Activated naive CD8-positive, alpha-beta T cell (primary cell): ENCODE measurements around the gene NHERF1.

Source experiments
- H3K27ac Mint-ChIP-seq: one replicate; pipeline ENCODE4 v1.8.0; 2021; ENCODE audit warnings: mixed read lengths
- H3K27me3 Mint-ChIP-seq: one replicate; pipeline ENCODE4 v1.8.0; 2021; ENCODE audit warnings: mixed read lengths
- H3K36me3 Mint-ChIP-seq: one replicate; pipeline ENCODE4 v1.8.0; 2021; ENCODE audit warnings: mixed read lengths
- H3K4me1 Mint-ChIP-seq: one replicate; pipeline ENCODE4 v1.8.0; 2021; ENCODE audit warnings: low read depth, mixed read lengths
- H3K4me3 Mint-ChIP-seq: one replicate; pipeline ENCODE4 v1.8.0; 2021; ENCODE audit warnings: mild to moderate bottlenecking, mixed read lengths
- H3K9me3 Mint-ChIP-seq: one replicate; pipeline ENCODE4 v1.8.0; 2021; ENCODE audit warnings: low read depth, mixed read lengths

The NHERF1 gene

DNA sequence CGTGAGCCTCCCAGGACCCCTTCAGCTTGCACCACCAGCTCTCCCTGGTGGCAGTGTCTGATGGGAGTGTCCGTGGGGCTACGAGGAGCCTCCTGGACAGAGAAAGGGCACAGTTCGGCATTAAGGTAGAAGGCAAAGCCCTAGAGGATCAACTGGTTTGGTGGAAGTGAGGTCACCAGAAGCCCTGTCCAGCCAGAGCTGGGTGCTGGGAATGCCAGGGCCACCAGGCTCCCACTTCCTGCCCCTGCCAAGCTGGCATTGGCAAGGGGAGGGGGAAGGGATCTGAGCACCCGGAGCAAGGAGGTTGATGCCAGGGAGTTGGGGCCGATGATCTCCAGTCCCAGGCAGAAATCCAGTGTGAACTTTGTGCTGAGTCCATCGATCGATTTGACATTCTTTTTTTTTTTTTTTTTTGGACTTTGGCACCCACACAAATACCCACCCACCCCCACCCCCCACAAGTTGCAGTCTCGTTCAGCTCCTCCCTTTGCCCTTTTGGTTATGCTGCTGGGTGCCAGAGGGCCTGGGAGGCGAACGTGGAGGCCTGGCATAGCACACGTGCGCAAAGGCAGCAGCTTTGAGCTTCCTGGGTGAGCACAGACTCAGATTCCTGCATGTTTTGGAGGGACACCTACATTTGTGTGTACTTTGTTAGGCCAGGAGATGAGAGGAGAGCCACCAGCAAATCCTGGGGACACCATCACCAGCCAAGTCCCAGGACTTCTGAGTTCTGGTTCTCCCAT, 2.1 kb downstream of the NHERF1 start:
- peak overlapping the region; percentile 94 for H3K27ac Mint-ChIP-seq

GRCh38 chr17:74752415-74752814, 4.0 kb downstream of the NHERF1 start:
- H3K27me3 Mint-ChIP-seq: no peaks in the 10 kb centered on the region
- H3K4me3 Mint-ChIP-seq: peak overlapping the region; percentile 93
- no peaks in the 10 kb centered on the region for H3K9me3 Mint-ChIP-seq
- H3K4me1 Mint-ChIP-seq: peaks cover 67% of the 10 kb centered on the region
- no peaks in the 10 kb centered on the region for H3K36me3 Mint-ChIP-seq
- H3K27ac Mint-ChIP-seq: peak overlapping the region; percentile 69

More for the DNA sequence above, 2.1 kb downstream of the NHERF1 start:
- Mint-ChIP-seq H3K36me3 (no peaks in the 10 kb centered on the region), H3K9me3 (no peaks in the 10 kb centered on the region), H3K27me3 (no peaks in the 10 kb centered on the region), H3K4me3 (peak overlapping the region; percentile 93), H3K4me1 (peaks cover 68% of the 10 kb centered on the region)

DNA sequence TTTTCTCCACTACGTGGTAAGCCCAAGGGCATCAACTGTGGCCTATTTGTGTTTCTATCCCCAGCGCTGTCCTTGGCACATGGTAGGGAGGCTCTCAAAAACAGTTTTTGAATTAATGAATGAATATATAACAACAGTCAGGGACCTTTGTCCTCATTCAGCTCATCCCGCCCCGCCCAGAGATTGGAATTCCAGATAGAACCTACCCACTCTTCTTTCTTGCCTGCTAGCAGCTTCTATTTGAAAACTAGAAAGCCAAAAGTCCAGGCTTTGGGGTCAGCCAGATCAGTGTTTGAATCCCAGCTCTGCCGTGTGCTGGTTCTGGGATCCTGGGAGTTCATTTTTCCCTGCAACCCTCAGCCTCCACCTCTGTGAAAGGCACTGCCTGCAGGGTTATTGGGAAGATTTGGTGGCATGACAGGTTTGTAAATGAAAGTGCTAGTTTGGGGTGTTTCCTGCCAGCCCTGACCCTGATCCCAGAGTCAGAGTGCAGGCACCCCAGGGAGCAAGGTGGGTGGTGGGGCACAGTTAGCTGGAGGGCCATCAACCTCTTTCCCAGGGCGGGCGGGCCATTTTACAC, 4.5 kb downstream of the NHERF1 start:
- Mint-ChIP-seq H3K36me3 (no peaks in the 10 kb centered on the region), H3K27ac (peak overlapping the region; percentile 69), H3K4me3 (peak overlapping the region; percentile 93)

DNA sequence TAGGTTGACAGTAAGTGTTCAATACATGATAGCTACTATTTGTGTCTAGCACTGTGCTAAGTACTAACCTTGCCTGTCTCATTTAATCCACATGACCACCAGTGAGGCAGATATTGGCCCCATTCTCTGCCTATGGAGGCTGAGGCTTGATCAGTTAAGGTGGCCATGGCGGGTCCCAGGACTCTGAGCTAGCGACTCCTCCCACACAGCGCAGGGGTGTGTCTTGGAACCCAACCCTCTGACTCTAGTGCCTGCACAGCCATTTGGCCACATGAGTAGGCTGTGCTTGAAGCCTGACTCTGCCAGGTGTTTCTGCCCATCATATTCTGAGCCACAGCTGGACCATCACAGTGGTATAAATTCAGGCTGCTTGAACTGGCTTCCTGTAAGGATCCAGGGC, 6.4 kb downstream of the NHERF1 start:
- Mint-ChIP-seq H3K27me3 (no peaks in the 10 kb centered on the region), H3K36me3 (no peaks in the 10 kb centered on the region), H3K4me1 (peaks cover 86% of the 10 kb centered on the region), H3K9me3 (no peaks in the 10 kb centered on the region), H3K4me3 (peak overlapping the region; percentile 38), H3K27ac (peak overlapping the region; percentile 56)

More for the DNA sequence above, 4.5 kb downstream of the NHERF1 start:
- peaks cover 69% of the 10 kb centered on the region for H3K4me1 Mint-ChIP-seq
- no peaks in the 10 kb centered on the region for H3K9me3 Mint-ChIP-seq
- H3K27me3 Mint-ChIP-seq: no peaks in the 10 kb centered on the region

DNA sequence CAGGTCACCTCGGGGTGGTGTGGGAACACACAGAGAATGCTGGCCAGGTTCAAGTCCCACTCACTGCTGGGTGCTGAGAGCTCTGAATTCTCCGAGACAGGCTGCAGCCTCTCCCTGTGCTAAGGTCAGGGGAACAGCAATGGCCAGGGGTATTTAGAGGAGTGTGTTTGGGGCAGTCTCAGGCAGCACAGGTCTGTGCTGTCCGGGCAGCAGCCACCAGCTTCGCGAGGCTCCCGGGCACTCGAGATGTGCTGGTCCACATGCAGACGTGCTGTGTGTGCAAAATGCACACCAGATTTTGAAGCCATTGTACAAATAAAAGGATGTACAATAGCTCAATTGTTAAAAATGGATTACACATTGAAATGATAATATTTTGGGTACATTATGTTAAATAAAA, 7.1 kb downstream of the NHERF1 start:
- H3K9me3 Mint-ChIP-seq: no peaks in the 10 kb centered on the region
- no peaks in the 10 kb centered on the region for H3K27me3 Mint-ChIP-seq
- no peak overlapping the region for H3K4me3 Mint-ChIP-seq
- peaks cover 90% of the 10 kb centered on the region for H3K4me1 Mint-ChIP-seq
- no peaks in the 10 kb centered on the region for H3K36me3 Mint-ChIP-seq
- H3K27ac Mint-ChIP-seq: peak overlapping the region; percentile 56

- Mint-ChIP-seq H3K36me3 (no peaks in the 10 kb centered on the region), H3K4me1 (peaks cover 88% of the 10 kb centered on the region), H3K27ac (peak overlapping the region; percentile 66)
These were observed 8.5 kb downstream of the NHERF1 start for GRCh38 chr17:74756891-74757290.

DNA sequence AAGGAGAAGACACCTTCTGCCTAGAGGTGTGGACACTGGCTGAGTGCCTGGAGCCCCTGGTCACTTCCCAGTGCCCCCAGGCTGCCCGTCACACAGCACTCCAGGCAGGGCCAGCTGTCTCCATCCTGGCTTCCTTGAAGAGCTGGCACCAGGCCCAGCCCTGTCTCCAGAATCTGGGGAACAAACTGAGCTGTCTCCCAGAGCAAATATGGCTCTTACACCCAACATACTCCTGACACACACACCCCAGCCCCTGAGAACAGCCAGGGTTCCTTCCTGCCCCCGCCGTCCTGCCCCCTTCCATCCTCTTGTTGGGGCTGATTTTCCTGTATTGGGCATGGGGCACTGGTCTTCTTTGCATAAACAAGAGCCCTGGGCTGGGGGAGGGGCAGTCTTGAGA, 9.1 kb downstream of the NHERF1 start:
- peak overlapping the region; percentile 23 for H3K4me3 Mint-ChIP-seq
- no peaks in the 10 kb centered on the region for H3K27me3 Mint-ChIP-seq
- no peaks in the 10 kb centered on the region for H3K9me3 Mint-ChIP-seq
- peaks cover 82% of the 10 kb centered on the region for H3K4me1 Mint-ChIP-seq
- no peaks in the 10 kb centered on the region for H3K36me3 Mint-ChIP-seq
- H3K27ac Mint-ChIP-seq: peak overlapping the region; percentile 81

More at GRCh38 chr17:74756891-74757290, 8.5 kb downstream of the NHERF1 start:
- Mint-ChIP-seq H3K9me3 (no peaks in the 10 kb centered on the region), H3K27me3 (no peaks in the 10 kb centered on the region), H3K4me3 (no peak overlapping the region)

DNA sequence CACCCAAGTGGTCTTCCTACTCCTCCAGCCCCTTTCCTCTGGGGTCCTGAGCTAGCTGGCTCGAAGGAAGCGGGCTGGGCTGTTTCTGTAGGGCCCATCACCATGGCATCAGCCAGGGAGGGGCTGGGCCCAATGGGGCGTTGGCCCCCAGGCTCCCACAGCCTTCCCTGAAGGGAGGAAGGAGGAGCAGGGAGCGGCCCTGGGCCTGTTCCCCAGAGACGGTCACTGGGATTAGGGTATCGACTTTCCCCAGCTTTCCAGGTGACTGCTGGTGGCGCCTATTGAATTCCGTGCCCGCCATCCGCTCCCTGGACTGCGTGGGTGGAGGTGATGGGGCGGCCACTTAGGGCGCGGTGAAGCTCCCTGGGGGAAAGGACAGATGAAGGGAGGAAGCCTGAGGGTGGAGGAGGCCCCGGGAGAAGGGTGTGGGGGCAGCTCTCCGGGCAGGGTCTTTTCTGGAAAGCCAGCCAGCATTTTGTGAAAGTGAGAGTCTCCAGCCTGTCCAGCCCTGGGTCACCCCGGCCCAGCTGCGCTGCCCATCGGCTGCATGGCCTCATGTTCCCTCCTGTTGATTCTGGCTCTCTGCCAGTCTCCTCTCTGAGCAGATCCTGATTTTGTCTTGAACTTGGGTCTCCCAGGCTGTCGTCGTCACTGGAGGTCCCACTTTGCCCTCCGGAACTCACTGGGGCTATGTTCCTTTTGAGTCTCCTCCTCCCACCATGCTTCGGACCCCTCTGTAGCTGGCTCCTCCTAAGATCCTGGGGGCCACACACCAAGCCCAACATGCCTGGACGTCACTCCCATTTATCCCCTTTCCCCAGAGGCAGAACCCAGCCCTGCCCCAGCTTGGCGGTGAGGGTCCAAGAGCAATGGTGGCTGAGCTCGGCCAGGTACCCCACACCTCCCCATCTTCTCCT, 9.8 kb downstream of the NHERF1 start:
- peaks cover 77% of the 10 kb centered on the region for H3K4me1 Mint-ChIP-seq
- no peaks in the 10 kb centered on the region for H3K9me3 Mint-ChIP-seq
- no peaks in the 10 kb centered on the region for H3K27me3 Mint-ChIP-seq
- no peaks in the 10 kb centered on the region for H3K36me3 Mint-ChIP-seq
- H3K4me3 Mint-ChIP-seq: peak overlapping the region; percentile 77
- peak overlapping the region; percentile 81 for H3K27ac Mint-ChIP-seq

- no peaks in the 10 kb centered on the region for H3K36me3 Mint-ChIP-seq
- peaks cover 71% of the 10 kb centered on the region for H3K4me1 Mint-ChIP-seq
- H3K4me3 Mint-ChIP-seq: peak overlapping the region; percentile 77
- H3K27me3 Mint-ChIP-seq: no peaks in the 10 kb centered on the region
- H3K27ac Mint-ChIP-seq: peak overlapping the region; percentile 81
- H3K9me3 Mint-ChIP-seq: no peaks in the 10 kb centered on the region
These were observed 10.4 kb downstream of the NHERF1 start for GRCh38 chr17:74758848-74759168.

DNA sequence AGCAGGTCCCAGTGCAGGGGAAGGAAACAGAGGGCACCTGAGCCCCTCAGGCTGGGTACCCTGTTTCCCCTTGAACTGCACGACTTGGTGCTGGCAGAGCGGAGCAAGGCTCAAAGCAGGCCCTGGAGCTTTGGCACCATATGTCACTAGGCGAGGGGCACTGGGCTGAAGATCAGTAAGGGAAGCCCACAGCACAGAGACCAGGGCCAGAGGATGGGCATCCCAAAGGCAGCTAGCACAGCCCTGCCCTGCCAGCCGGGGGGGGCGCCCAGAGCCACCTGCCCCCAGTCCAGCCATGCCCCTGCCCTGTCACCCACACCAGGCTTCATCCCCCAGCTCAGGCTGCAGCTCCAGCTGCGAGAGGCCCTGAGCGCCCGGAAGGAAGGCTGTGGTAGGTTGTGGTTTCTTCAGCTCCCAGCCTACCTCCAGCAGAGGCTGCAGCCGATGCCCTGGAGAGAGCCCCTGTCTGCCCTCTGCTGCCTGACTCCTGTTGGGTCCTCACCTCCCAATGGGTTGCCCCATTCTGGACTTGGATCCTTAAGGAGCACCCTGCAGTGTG, 10.9 kb downstream of the NHERF1 start:
- Mint-ChIP-seq H3K4me1 (peaks cover 66% of the 10 kb centered on the region), H3K27me3 (no peaks in the 10 kb centered on the region), H3K27ac (peak overlapping the region; percentile 82), H3K36me3 (no peaks in the 10 kb centered on the region), H3K9me3 (no peaks in the 10 kb centered on the region), H3K4me3 (peak overlapping the region; percentile 77)

GRCh38 chr17:74759941-74760340, 11.5 kb downstream of the NHERF1 start:
- peaks cover 60% of the 10 kb centered on the region for H3K4me1 Mint-ChIP-seq
- no peaks in the 10 kb centered on the region for H3K36me3 Mint-ChIP-seq
- H3K4me3 Mint-ChIP-seq: peak overlapping the region; percentile 77

DNA sequence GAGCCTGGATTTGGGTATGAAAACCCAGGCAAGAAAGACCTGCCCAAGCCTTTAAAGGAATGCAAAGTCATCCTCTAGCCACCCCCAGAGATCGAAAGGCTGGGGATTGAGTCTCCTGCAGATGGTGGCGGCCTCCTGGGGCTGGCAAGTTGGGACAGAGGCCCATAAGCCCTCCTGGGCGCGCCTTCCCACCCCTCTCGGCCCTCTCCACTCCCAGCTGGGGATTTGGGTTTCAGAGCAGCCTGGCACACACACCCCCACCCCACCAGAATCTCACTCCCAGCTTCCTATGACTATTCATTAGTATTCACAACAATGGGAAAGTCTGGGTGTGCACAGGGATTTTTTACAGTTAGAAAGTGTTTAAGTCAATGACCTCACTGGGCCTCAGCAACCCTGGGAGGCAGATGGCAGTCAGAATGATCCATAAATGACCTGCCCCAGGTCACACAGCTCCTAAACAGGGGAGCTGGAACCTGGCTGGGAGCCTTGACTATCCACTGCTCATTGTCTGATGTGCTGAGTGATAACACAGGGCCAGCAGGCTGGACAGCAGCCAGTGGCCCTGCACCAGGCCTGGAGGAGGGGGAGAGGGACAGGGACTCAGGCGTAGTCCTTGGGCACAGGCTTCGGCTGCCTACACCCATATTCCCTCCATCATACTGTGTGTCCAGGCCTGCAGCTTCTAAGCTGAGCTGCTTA, 12.1 kb downstream of the NHERF1 start:
- Mint-ChIP-seq H3K9me3 (no peaks in the 10 kb centered on the region), H3K36me3 (no peaks in the 10 kb centered on the region), H3K27ac (peak overlapping the region; percentile 68), H3K27me3 (no peaks in the 10 kb centered on the region), H3K4me3 (no peak overlapping the region), H3K4me1 (peaks cover 54% of the 10 kb centered on the region)

More at GRCh38 chr17:74759941-74760340, 11.5 kb downstream of the NHERF1 start:
- H3K27me3 Mint-ChIP-seq: no peaks in the 10 kb centered on the region
- no peaks in the 10 kb centered on the region for H3K9me3 Mint-ChIP-seq
- H3K27ac Mint-ChIP-seq: peak overlapping the region; percentile 82

- H3K27me3 Mint-ChIP-seq: no peaks in the 10 kb centered on the region
- H3K36me3 Mint-ChIP-seq: peaks cover 2% of the 10 kb centered on the region
- H3K9me3 Mint-ChIP-seq: no peaks in the 10 kb centered on the region
- peaks cover 53% of the 10 kb centered on the region for H3K4me1 Mint-ChIP-seq
- peak overlapping the region; percentile 82 for H3K27ac Mint-ChIP-seq
- H3K4me3 Mint-ChIP-seq: no peak overlapping the region
These were observed 13.0 kb downstream of the NHERF1 start for GRCh38 chr17:74761419-74761818.

GRCh38 chr17:74761931-74762330, 13.5 kb downstream of the NHERF1 start:
- no peaks in the 10 kb centered on the region for H3K9me3 Mint-ChIP-seq
- H3K4me1 Mint-ChIP-seq: peaks cover 48% of the 10 kb centered on the region
- peaks cover 2% of the 10 kb centered on the region for H3K36me3 Mint-ChIP-seq
- H3K4me3 Mint-ChIP-seq: no peak overlapping the region
- H3K27ac Mint-ChIP-seq: peak overlapping the region; percentile 10
- no peaks in the 10 kb centered on the region for H3K27me3 Mint-ChIP-seq
